K562 (cell line): ENCODE measurements around the gene CCDC167. TPM values are rescaled to one million over a fixed set of nuclear protein-coding genes. Genes with fewer than 3 reads are reported as not detected.
A peak's percentile ranks its signal among the peaks of the same experiment; 100 is the strongest.

Experiments
- ATAC-seq: fragments of 200-7000 bp; cut with Tn5 transposase; 3 replicates; pipeline ENCODE4 v1.9.1; 2020; ENCODE audit warnings: moderate library complexity
- BruUV-seq: library from RNA; stranded (reverse); fragments of 400-500 nt; replicated peaks from 2 replicates; lab custom pipeline; 2021; lab: Mats Ljungman, UMichigan
- CTCF ChIA-PET: fragments of 300-600 bp; formaldehyde crosslinking; extraction: SDS; loops from one replicate; lab custom pipeline; 2021; ENCODE audit warnings: low intra/inter-chr PET ratio; lab: Yijun Ruan, JAX
- POLR2A ChIA-PET: fragments of 300-600, 350-650 bp; sonication (Branson Sonifier 250); formaldehyde crosslinking; extraction: SDS; loops from one replicate; lab custom pipeline; 2021; ENCODE audit warnings: antibody characterized with exemption, inconsistent platforms; lab: Yijun Ruan, JAX
- DNase-seq, 4 experiments: peaks; one replicate each; pipeline versions ENCODE4 v3.0.0 to v3.0.0-alpha.2; 2011 to 2018; ENCODE audit warnings: low spot score in 3 of 4, mixed read lengths in 3 of 4; ENCODE audit errors: extremely low read depth in 1 of 4
- FAIRE-seq: peaks from 2 replicates; lab custom pipeline; 2011; peaks lifted over from hg19 to GRCh38; lab: Jason Lieb, UNC
- H2AFZ ChIP-seq: 2 replicates; pipeline ENCODE4 v1.6.0; 2011; ENCODE audit warnings: low read depth, low read length, control low read depth, inconsistent platforms
- H3K27ac ChIP-seq: fragments of 200-600 bp; 3 replicates; pipeline ENCODE4 v1.8.0; 2011; ENCODE audit warnings: low read depth, mild to moderate bottlenecking, control low read depth, inconsistent platforms, low read length, moderate library complexity, mixed read lengths; ENCODE audit errors: extremely low read depth
- H3K27me3 ChIP-seq, 2 experiments: fragments of 300-600 bp in 1 of 2; 2 replicates in 1 of 2; 3 replicates in 1 of 2; pipeline versions ENCODE4 v1.6.0 to v1.8.0; 2011; ENCODE audit warnings: inconsistent platforms in 2 of 2, low read length in 2 of 2, mild to moderate bottlenecking in 1 of 2, mixed read lengths in 1 of 2, moderate library complexity in 1 of 2; ENCODE audit not compliant: control insufficient read depth in 2 of 2, insufficient read depth in 2 of 2
- H3K36me3 ChIP-seq: fragments of 300-600 bp; 3 replicates; pipeline ENCODE4 v1.8.0; 2011; ENCODE audit warnings: mild to moderate bottlenecking, low read length, inconsistent platforms; ENCODE audit not compliant: control insufficient read depth, insufficient read depth
- H3K4me1 ChIP-seq, 2 experiments: fragments of 200-600 bp in 1 of 2; replicated peaks in 1 of 2; 2 replicates in 1 of 2; 3 replicates in 1 of 2; pipeline versions ENCODE4 v1.5.1 to v1.8.0; 2011; ENCODE audit warnings: inconsistent platforms in 2 of 2, low read length in 2 of 2, mild to moderate bottlenecking in 1 of 2, mixed read lengths in 1 of 2, moderate library complexity in 1 of 2; ENCODE audit not compliant: control insufficient read depth in 2 of 2, insufficient read depth in 2 of 2
- H3K4me2 ChIP-seq: 2 replicates; pipeline ENCODE4 v1.6.1; 2011; ENCODE audit warnings: low read length, control low read depth, inconsistent platforms, mixed read lengths; ENCODE audit not compliant: insufficient read depth
- H3K4me3 ChIP-seq: fragments of 200-600 bp; sonication (generic), shearing (Covaris generic); 2 replicates; pipeline ENCODE4 v1.5.1; 2016; ENCODE audit warnings: control low read depth, inconsistent platforms
- H3K79me2 ChIP-seq: fragments of 200-600 bp; 3 replicates; pipeline ENCODE4 v1.8.0; 2011; ENCODE audit warnings: low read length, inconsistent platforms; ENCODE audit not compliant: control insufficient read depth, insufficient read depth
- H3K9ac ChIP-seq, 2 experiments: 2 replicates each; pipeline versions ENCODE4 v1.6.0 to v1.6.1; 2011; ENCODE audit warnings: low read depth in 2 of 2, low read length in 2 of 2, control low read depth in 1 of 2, inconsistent platforms in 1 of 2, mild to moderate bottlenecking in 1 of 2, mixed read lengths in 1 of 2; ENCODE audit not compliant: insufficient read depth in 1 of 2
- H3K9me1 ChIP-seq: one replicate; pipeline ENCODE4 v1.6.0; 2011; ENCODE audit warnings: inconsistent platforms, mild to moderate bottlenecking, low read length, moderate library complexity; ENCODE audit not compliant: control insufficient read depth, insufficient read depth
- H3K9me3 ChIP-seq: replicated peaks from 2 replicates; pipeline ENCODE4 v1.5.1; 2011; ENCODE audit warnings: low read depth, low read length, inconsistent platforms; ENCODE audit not compliant: control insufficient read depth, insufficient read depth
- H4K20me1 ChIP-seq: replicated peaks from 2 replicates; pipeline ENCODE4 v1.6.1; 2011; ENCODE audit warnings: low read length, inconsistent platforms, mixed read lengths; ENCODE audit not compliant: control insufficient read depth, insufficient read depth
- CBX1 ChIP-seq: sonication (generic); IDR thresholded peaks from 2 replicates; pipeline ENCODE4 v1.6.1; 2016; ENCODE audit warnings: antibody characterized with exemption, low read depth, mild to moderate bottlenecking
- NEUROD1 ChIP-seq: fragments of 150-350 bp; IDR thresholded peaks from 2 replicates; pipeline ENCODE4 v1.6.1; 2014; ENCODE audit warnings: borderline replicate concordance, low read length, low read depth; ENCODE audit not compliant: partially characterized antibody
- PHF20 ChIP-seq: fragments of 450-650 bp; IDR thresholded peaks from 2 replicates; pipeline ENCODE4 v1.6.1; 2018; ENCODE audit not compliant: partially characterized antibody
- POLR3A ChIP-seq: IDR thresholded peaks from 2 replicates; pipeline ENCODE4 v1.6.1; 2011; ENCODE audit warnings: borderline replicate concordance, mild to moderate bottlenecking, moderate library complexity; ENCODE audit not compliant: insufficient read length, insufficient read depth; ENCODE audit errors: extremely low read depth
- ZKSCAN3 ChIP-seq: fragments of 250-450 bp; sonication (Bioruptor Pico); IDR thresholded peaks from 2 replicates; pipeline ENCODE4 v1.4.0; 2020
- ZNF212 ChIP-seq: fragments of 450-650 bp; formaldehyde crosslinking; IDR thresholded peaks from 2 replicates; pipeline ENCODE4 v1.4.0; 2020; ENCODE audit warnings: mild to moderate bottlenecking
- ZNF586 ChIP-seq: fragments of 450-650 bp; formaldehyde crosslinking; conservative IDR thresholded peaks from 2 replicates; pipeline ENCODE4 v1.4.0; 2020; ENCODE audit warnings: mild to moderate bottlenecking, moderate library complexity
- WGBS: fragments of 100-300 bp; shearing (Covaris generic); methylation state at CpG from one replicate; pipeline ENCODE4 v1.1.6; 2016; ENCODE audit warnings: low coverage, mixed read lengths; ENCODE audit not compliant: insufficient coverage; ENCODE audit errors: missing lambda C conversion rate; 5-methylcytosine and 5-hydroxymethylcytosine counted together
- in situ Hi-C: fragments of 300-500 bp; cut with MboI; formaldehyde crosslinking; loops from 4 replicates; pipeline ENCODE4 v1.15.0; 2018; ENCODE audit warnings: inconsistent platforms, mixed read lengths
- intact Hi-C: fragments of 100-400 bp; cut with micrococcal nuclease; formaldehyde crosslinking; loops from 2 replicates; pipeline ENCODE4 v1.14.2; 2022
- polyA plus RNA-seq, 8 experiments: library from polyadenylated mRNA; depleted of rRNA in 4 of 8; stranded (reverse) in 5 of 8; unstranded in 3 of 8; fragments of >200 nt; fragmentation: Nextera tagmentation in 2 of 8; fragmentation: Illumina TruSeq in 1 of 8; extraction: Ambion mirVana in 2 of 8; extraction: Trizol in 1 of 8; gene quantifications; 2 replicates each; pipeline versions ENCODE4 v1.2.1 to v1.2.3, GENCODE V29; 2011 to 2014; ENCODE audit warnings: inconsistent platforms in 1 of 8, missing spikeins in 1 of 8
- total RNA-seq, 7 experiments: library from RNA; depleted of rRNA in 6 of 7; stranded (reverse); fragments of >200 nt in 6 of 7; fragmentation: Illumina TruSeq in 2 of 7; extraction: Trizol in 2 of 7; gene quantifications; 2 replicates each; pipeline versions ENCODE4 v1.2.1 to v1.2.3, GENCODE V29; 2011 to 2021; ENCODE audit warnings: low replicate concordance in 1 of 7
- TF ChIP-seq, protein P1 (sequence below): fragments of 250-450 bp; sonication (Bioruptor Pico); IDR thresholded peaks from 2 replicates; pipeline ENCODE4 v1.8.0; 2021; ENCODE audit warnings: moderate library complexity, mild to moderate bottlenecking, inconsistent platforms
- TF ChIP-seq, protein P2 (sequence below): sonication (generic); formaldehyde crosslinking; IDR thresholded peaks from 2 replicates; pipeline ENCODE4 v1.8.0; 2022; ENCODE audit warnings: missing genetic modification reagents, mild to moderate bottlenecking, moderate library complexity, borderline replicate concordance

The CCDC167 gene
- total and polyA plus RNA-seq, 9 of the 15 experiments (the other 6 are each of a cell fraction or from before 2014, with no cell fraction given), result 26.0 to 114 (median 45.2) TPM

DNA sequence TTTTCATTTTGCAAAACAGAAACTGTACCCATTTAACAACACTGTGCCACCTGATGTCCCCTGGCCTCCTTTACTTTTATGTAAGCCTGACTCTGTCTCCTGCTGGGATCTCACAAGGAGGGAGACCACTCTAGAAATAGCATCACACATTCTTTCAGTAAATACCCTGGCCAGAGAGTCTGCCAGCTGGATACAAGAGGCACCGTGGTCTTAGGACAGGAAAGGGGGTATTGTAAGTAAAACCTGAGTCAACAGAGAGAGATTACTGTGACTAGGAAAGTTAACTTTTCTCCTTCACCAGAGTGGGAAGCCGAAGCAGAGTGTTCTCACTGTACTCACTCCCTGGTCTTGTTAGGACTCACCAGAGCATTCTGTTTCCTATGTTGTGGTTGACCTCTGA, 38.9 kb downstream of the CCDC167 start:
- FAIRE-seq, result no peak
- H3K79me2 ChIP-seq, result no peaks in the 10 kb centered on the region
- CTCF ChIA-PET, result interaction anchor here (0.6 kb wide), 1 partner anchor 1725 kb away, joined by 3 read pairs; no protein-coding TSS in a partner anchor
- H3K4me1 ChIP-seq, result peaks cover 5 to 26% of the 10 kb centered on the region in 2 experiments
- POLR2A ChIA-PET, result interaction anchor here (0.7 to 2.6 kb wide), 16 partner anchors 8 to 140 kb away, joined by 3 to 15 read pairs (median 4); partner anchors contain the start of gene CMTR1
- DNase-seq, result no peak
- H3K27ac ChIP-seq, result peak overlapping the region; percentile 27; the same call in 2 of the 3 replicates
- H3K27me3 ChIP-seq, result no peaks in the 10 kb centered on the region
- no peaks in the 10 kb centered on the region for H3K9me3 ChIP-seq
- intact Hi-C loops (loop anchor here (2.0 kb wide), 3 partner anchors 36 to 78 kb away; no protein-coding TSS in a partner anchor), in situ Hi-C loops (no loop called here)
- H2AFZ ChIP-seq, result no peak overlapping the region
- no peak overlapping the region for H3K4me2 ChIP-seq
- no peak for TF ChIP-seq CBX1
- TF ChIP-seq ZKSCAN3 (CRISPR knock-in tag), result no peak
- TF ChIP-seq, protein P1, sequence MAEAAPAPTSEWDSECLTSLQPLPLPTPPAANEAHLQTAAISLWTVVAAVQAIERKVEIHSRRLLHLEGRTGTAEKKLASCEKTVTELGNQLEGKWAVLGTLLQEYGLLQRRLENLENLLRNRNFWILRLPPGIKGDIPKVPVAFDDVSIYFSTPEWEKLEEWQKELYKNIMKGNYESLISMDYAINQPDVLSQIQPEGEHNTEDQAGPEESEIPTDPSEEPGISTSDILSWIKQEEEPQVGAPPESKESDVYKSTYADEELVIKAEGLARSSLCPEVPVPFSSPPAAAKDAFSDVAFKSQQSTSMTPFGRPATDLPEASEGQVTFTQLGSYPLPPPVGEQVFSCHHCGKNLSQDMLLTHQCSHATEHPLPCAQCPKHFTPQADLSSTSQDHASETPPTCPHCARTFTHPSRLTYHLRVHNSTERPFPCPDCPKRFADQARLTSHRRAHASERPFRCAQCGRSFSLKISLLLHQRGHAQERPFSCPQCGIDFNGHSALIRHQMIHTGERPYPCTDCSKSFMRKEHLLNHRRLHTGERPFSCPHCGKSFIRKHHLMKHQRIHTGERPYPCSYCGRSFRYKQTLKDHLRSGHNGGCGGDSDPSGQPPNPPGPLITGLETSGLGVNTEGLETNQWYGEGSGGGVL (CRISPR knock-in tag), result no peak
- no peak for TF ChIP-seq PHF20
- no peak for TF ChIP-seq NEUROD1
- no peak for TF ChIP-seq ZNF586 (CRISPR knock-in tag)
- TF ChIP-seq POLR3A, result no peak
- no peak for TF ChIP-seq ZNF212
- TF ChIP-seq, protein P2, sequence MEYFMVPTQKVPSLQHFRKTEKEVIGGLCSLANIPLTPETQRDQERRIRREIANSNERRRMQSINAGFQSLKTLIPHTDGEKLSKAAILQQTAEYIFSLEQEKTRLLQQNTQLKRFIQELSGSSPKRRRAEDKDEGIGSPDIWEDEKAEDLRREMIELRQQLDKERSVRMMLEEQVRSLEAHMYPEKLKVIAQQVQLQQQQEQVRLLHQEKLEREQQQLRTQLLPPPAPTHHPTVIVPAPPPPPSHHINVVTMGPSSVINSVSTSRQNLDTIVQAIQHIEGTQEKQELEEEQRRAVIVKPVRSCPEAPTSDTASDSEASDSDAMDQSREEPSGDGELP (CRISPR knock-in tag), result no peak
- WGBS, result 64% methylated on average over 2 of the region's 2 CpGs
- H3K4me3 ChIP-seq, result no peak overlapping the region
- H3K9me1 ChIP-seq, result no peaks in the 10 kb centered on the region
- no TSS peak for BruUV-seq
- ATAC-seq, result no peak
- peak overlapping the region in 1 of 2 experiments; percentile 15; a peak in 1 of 4 replicates for H3K9ac ChIP-seq
- peaks cover 8% of the 10 kb centered on the region; the same call in 1 of the 2 replicates for H4K20me1 ChIP-seq
- peaks cover 87% of the 10 kb centered on the region for H3K36me3 ChIP-seq
